PC-3 (cell line): ENCODE measurements around the gene C16orf78.

Source experiments
- EZH2 ChIP-seq: fragments of 300-600 bp; sonication (generic); IDR thresholded peaks from one replicate; pipeline ENCODE4 v1.6.1; 2017; ENCODE audit warnings: antibody characterized with exemption, mild to moderate bottlenecking, low read length; ENCODE audit not compliant: unreplicated experiment
- TF ChIP-seq, protein P1 (sequence below): fragments of 300-600 bp; sonication (generic); conservative IDR thresholded peaks from 2 replicates; pipeline ENCODE4 v1.5.1; 2017; ENCODE audit warnings: antibody characterized with exemption, low read depth, mild to moderate bottlenecking, low read length

DNA sequence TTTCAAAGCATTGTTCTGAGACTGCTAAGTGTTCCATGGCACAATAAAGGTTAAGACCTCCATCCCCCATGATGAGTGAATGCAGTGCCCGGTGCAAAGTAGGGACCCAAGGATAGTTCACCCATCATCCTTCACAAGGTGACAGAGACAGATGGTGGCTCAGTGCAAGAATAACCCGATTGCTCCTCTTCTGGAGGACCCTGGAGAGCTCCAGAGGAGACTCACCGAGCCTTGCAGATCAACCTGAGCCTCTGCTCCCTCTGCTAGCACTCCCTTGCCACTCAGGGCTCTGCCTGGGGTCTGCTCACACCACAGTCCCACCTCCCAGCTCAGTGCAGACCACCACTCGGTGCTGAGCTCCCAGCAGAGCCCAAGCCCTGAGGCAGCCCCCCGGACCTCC lies 49.3 kb downstream of the C16orf78 start:
- TF ChIP-seq, protein P1, sequence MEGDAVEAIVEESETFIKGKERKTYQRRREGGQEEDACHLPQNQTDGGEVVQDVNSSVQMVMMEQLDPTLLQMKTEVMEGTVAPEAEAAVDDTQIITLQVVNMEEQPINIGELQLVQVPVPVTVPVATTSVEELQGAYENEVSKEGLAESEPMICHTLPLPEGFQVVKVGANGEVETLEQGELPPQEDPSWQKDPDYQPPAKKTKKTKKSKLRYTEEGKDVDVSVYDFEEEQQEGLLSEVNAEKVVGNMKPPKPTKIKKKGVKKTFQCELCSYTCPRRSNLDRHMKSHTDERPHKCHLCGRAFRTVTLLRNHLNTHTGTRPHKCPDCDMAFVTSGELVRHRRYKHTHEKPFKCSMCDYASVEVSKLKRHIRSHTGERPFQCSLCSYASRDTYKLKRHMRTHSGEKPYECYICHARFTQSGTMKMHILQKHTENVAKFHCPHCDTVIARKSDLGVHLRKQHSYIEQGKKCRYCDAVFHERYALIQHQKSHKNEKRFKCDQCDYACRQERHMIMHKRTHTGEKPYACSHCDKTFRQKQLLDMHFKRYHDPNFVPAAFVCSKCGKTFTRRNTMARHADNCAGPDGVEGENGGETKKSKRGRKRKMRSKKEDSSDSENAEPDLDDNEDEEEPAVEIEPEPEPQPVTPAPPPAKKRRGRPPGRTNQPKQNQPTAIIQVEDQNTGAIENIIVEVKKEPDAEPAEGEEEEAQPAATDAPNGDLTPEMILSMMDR = no peak
- no peak for TF ChIP-seq EZH2
